Measurements from ENCODE around the gene RPL4.
A peak's percentile ranks its signal among the peaks of the same experiment; 100 is the strongest.

RPL4 gene

DNA sequence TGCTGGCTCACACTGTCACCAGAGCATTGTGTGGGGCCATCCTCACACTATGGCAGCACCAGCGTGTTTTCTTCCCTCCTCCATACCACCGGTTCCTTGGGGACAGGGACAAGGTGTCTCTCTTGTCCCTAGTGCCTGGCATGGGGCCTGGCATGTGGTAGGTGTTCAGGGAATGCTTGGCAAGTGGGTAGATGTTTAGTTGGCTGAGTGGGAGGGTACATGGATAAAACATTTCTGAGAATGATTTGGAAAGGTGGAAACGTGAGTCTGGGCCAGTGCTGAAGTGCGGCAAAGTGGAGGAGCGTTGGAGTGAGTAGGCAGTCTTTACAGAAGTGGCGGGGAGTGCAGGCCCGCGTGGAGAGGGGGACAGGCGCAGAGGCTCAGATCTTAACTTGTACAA, 22.1 kb downstream of the RPL4 start:
- peak overlapping the region; percentile 49 for H3K27ac ChIP-seq
- DNase-seq (ENCODE audit: low spot score), result no peak
- ChIA-PET POLR2A (ENCODE audit: low non-redundant PET) (interaction anchor here (0.6 kb wide), 1 partner anchor 35 kb away, joined by 3 read pairs; no protein-coding TSS in a partner anchor), CTCF (interaction anchor here (1.0 kb wide), 1 partner anchor 15 kb away, joined by 4 read pairs; the partner anchor contains the start of gene SNAPC5)
- TF ChIP-seq CTCF (conservative IDR thresholded peaks at IDR 0.05; ENCODE audit: low read depth), result no peak

- ChIA-PET CTCF (interaction anchor here (1.0 kb wide), 1 partner anchor 16 kb away, joined by 4 read pairs; the partner anchor contains the start of gene SNAPC5), POLR2A (ENCODE audit: low non-redundant PET) (no interaction called here)
- DNase-seq (ENCODE audit: low spot score), result peak; percentile 90
- no peak for TF ChIP-seq CTCF (conservative IDR thresholded peaks at IDR 0.05; ENCODE audit: low read depth)
- no peak overlapping the region for H3K27ac ChIP-seq
Observed at GRCh38 chr15:66481107-66481856, 23.4 kb downstream of the RPL4 start.

GRCh38 chr15:66480267-66480666, 24.4 kb downstream of the RPL4 start:
- ChIA-PET POLR2A (ENCODE audit: low non-redundant PET) (no interaction called here), CTCF (no interaction called here)
- H3K27ac ChIP-seq, result no peak overlapping the region
- DNase-seq (ENCODE audit: low spot score), result no peak
- no peak for TF ChIP-seq CTCF (conservative IDR thresholded peaks at IDR 0.05; ENCODE audit: low read depth)

DNA sequence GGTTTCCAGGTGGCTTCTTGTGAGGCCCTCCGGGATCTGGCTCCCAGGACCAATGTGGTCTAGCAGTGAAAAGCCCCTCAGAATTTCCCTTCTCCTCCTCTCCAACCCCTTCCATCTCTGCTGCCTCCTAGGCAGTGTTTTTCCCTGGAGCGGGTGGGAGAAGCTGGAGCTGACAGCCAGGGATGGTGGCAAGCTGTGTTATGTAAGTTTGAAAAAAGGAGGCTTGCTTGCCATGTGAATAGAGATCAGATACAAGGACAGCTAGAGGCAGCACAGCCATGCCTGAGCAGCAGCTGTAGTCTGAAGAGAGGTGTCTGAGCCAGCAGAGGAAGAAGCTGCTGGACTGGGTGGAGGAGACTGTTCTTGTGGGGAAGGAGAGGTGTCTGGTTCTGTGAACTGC, 27.6 kb downstream of the RPL4 start:
- no peak for TF ChIP-seq CTCF (conservative IDR thresholded peaks at IDR 0.05; ENCODE audit: low read depth)
- ChIA-PET POLR2A (ENCODE audit: low non-redundant PET) (no interaction called here), CTCF (no interaction called here)
- no peak for DNase-seq (ENCODE audit: low spot score)
- peak overlapping the region; percentile 10 for H3K27ac ChIP-seq

DNA sequence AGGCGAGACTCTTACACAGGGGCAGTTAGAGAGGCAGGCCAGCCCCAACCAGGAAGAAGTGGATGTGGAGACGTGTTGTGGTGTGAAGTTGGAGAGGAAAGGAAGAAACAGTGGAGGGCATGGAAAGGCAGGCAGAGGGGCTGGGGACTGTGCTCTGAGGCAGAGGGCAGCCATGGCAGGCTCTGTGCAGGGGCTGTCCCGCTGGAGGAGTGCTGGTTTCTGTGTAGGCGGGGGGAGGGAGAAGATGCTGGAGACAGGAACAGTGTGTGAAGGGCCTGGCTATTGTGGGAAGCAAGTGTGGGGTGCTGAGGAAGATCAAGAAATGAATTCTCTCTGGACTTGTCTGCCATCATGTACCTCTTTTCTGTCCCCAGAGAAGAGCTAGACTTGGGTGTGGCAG, 28.1 kb downstream of the RPL4 start:
- ChIA-PET POLR2A (ENCODE audit: low non-redundant PET) (no interaction called here), CTCF (no interaction called here)
- DNase-seq (ENCODE audit: low spot score), result no peak
- TF ChIP-seq CTCF (conservative IDR thresholded peaks at IDR 0.05; ENCODE audit: low read depth), result no peak
- H3K27ac ChIP-seq, result peak overlapping the region; percentile 10

DNA sequence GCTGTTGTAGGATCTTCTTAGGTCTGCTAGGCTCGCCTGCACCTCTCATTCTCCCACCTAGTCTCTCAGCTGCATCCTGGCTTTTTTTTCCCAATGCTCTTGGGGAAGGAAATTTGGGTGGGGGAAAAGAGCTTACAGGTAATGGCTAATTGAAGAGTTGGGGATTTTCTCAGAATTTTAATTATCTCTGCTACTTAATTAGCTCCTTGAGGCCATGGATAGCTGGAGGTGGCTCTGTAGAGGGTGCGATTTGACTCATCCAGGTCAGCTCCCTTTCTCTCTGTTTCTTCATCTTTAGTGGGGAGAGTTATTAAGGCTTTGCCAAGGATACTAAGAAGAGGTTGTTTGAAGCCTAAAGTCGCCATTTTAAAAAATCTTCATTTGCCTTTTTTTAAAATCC, 29.7 kb downstream of the RPL4 start:
- H3K27ac ChIP-seq, result no peak overlapping the region
- POLR2A ChIA-PET (ENCODE audit: low non-redundant PET), result no interaction called here
- CTCF ChIA-PET, result interaction anchor here (0.6 to 1.1 kb wide), 4 partner anchors 13 to 605 kb away, joined by 3 to 4 read pairs (median 3); no protein-coding TSS in a partner anchor
- no peak for DNase-seq (ENCODE audit: low spot score)
- TF ChIP-seq CTCF (conservative IDR thresholded peaks at IDR 0.05; ENCODE audit: low read depth), result no peak
